GM12874 (cell line): ENCODE measurements around the gene MS4A7.

Experiments
- CTCF ChIP-seq: IDR thresholded peaks from 2 replicates; pipeline ENCODE4 v1.5.1; 2011; ENCODE audit warnings: low read depth, mild to moderate bottlenecking, control low read depth, low read length, moderate library complexity; ENCODE audit not compliant: insufficient read depth

MS4A7 gene

GRCh38 chr11:60362241-60362640, 16.1 kb upstream of the MS4A7 start:
- no peak for TF ChIP-seq CTCF

- TF ChIP-seq CTCF: peak; percentile 52; the same call in 1 of the 2 replicates
These were observed 14.5 kb upstream of the MS4A7 start for GRCh38 chr11:60363542-60364470.

- no peak for TF ChIP-seq CTCF
These were observed 11.3 kb upstream of the MS4A7 start for GRCh38 chr11:60367009-60367408.

GRCh38 chr11:60367896-60368295, 10.4 kb upstream of the MS4A7 start:
- no peak for TF ChIP-seq CTCF

- no peak for TF ChIP-seq CTCF
These were observed 8.0 kb upstream of the MS4A7 start for GRCh38 chr11:60370252-60370810.

- TF ChIP-seq CTCF: no peak
These were observed 7.5 kb upstream of the MS4A7 start for GRCh38 chr11:60370811-60371298.

- no peak for TF ChIP-seq CTCF
These were observed 6.9 kb upstream of the MS4A7 start for GRCh38 chr11:60371386-60371785.
